Kidney (tissue), 14 donors: Measurements from ENCODE around the gene PDILT. TPM values are rescaled to one million over a fixed set of nuclear protein-coding genes. Genes with fewer than 3 reads are reported as not detected.

ENCODE experiments used
- DNase-seq, 5 donors: peaks; one replicate each; pipeline ENCODE4 v3.0.0-alpha.2; 2013 to 2020
- FAIRE-seq: peaks from 2 replicates; lab custom pipeline; 2012; peaks lifted over from hg19 to GRCh38; lab: Jason Lieb, UNC
- H3K27ac ChIP-seq, 2 donors: one replicate each; pipeline ENCODE4 v1.7.0; 2013; ENCODE audit warnings: low read depth in 2 of 2, low read length in 2 of 2, inconsistent platforms in 1 of 2
- H3K27me3 ChIP-seq: one replicate; pipeline ENCODE4 v1.7.1; 2013; ENCODE audit warnings: low read length, inconsistent platforms; ENCODE audit not compliant: control insufficient read depth, insufficient read depth
- H3K36me3 ChIP-seq, 3 donors: one replicate each; pipeline versions ENCODE4 v1.7.0 to v1.7.1; 2013; ENCODE audit warnings: low read length in 3 of 3, control low read depth in 1 of 3, inconsistent platforms in 1 of 3; ENCODE audit not compliant: insufficient read depth in 3 of 3, control insufficient read depth in 2 of 3
- H3K4me1 ChIP-seq, 3 donors: one replicate each; pipeline versions ENCODE4 v1.7.0 to v1.7.1; 2013; ENCODE audit warnings: low read length in 3 of 3, inconsistent platforms in 1 of 3, low read depth in 1 of 3; ENCODE audit not compliant: control insufficient read depth in 2 of 3, insufficient read depth in 2 of 3
- H3K4me3 ChIP-seq, 3 donors: one replicate each; pipeline versions ENCODE4 v1.7.0 to v1.8.1; 2013; ENCODE audit warnings: low read length in 3 of 3, control low read depth in 1 of 3, inconsistent platforms in 1 of 3
- H3K9ac ChIP-seq, 3 donors: one replicate each; pipeline versions ENCODE4 v1.7.0 to v1.7.1; 2013; ENCODE audit warnings: low read length in 3 of 3, control low read depth in 1 of 3, inconsistent platforms in 1 of 3
- H3K9me3 ChIP-seq, 3 donors: one replicate each; pipeline versions ENCODE4 v1.7.0 to v1.7.1; 2013; ENCODE audit warnings: low read length in 3 of 3, control low read depth in 1 of 3, inconsistent platforms in 1 of 3; ENCODE audit not compliant: control insufficient read depth in 2 of 3, insufficient read depth in 1 of 3
- CTCF ChIP-seq: IDR thresholded peaks from 3 replicates; pipeline ENCODE4 v1.5.1; 2012; ENCODE audit warnings: mild to moderate bottlenecking, moderate library complexity, borderline replicate concordance; ENCODE audit not compliant: insufficient read depth; ENCODE audit errors: extremely low read depth
- intact Hi-C: fragments of 100-400 bp; cut with DNase I; formaldehyde crosslinking; loops from one replicate; pipeline ENCODE4 v1.11.1; 2022
- polyA plus RNA-seq: library from polyadenylated mRNA; stranded (reverse); fragments of 350-450 nt; fragmentation: Illumina TruSeq; extraction: RNeasy Lipid Tissue Mini Kit (QIAGEN cat#74804); gene quantifications from one replicate; pipeline ENCODE4 v1.2.3, GENCODE V29; 2014; ENCODE audit warnings: low read depth, low replicate concordance; ENCODE audit not compliant: insufficient read depth
- total RNA-seq: library from RNA; stranded (reverse); fragmentation: NEBNext Ultra II Directional; extraction: Animal tissue kit (Norgen Biotek cat#: 25700); gene quantifications from one replicate; pipeline ENCODE4 v1.2.1, GENCODE V29; 2021
- donor health status: control.
- donor health status: control.
- donor health status: control.
- donor health status: control.
- donor health status: control.
- donor health status: DM: yes; HTN: yes; CAD: no.
- donor health status: Normal renal cell carcinoma (clear cell type).

Gene PDILT
- total and polyA plus RNA-seq, 2 donors from 2014 or later, result not detected

DNA sequence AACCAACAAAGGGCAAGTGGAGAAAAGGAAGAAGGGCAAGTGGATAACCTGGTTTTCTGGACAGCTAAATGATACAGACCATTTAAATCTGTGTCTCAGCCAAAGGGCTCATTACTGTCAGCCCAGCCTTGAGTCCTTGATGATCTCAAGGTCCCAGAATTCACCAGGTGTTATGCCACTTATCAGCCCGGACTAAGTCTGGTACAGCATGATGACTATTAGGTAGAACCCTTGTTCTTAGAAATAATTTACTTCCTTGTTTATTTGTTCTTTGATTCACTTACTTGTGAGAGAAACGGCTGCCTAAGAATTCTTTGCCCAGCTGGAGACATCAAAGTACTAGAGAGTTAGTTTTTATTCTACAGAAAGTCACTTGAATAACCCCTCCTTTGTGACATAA lies 3.5 kb downstream of the PDILT start:
- no peak overlapping the region for H3K27ac ChIP-seq

DNA sequence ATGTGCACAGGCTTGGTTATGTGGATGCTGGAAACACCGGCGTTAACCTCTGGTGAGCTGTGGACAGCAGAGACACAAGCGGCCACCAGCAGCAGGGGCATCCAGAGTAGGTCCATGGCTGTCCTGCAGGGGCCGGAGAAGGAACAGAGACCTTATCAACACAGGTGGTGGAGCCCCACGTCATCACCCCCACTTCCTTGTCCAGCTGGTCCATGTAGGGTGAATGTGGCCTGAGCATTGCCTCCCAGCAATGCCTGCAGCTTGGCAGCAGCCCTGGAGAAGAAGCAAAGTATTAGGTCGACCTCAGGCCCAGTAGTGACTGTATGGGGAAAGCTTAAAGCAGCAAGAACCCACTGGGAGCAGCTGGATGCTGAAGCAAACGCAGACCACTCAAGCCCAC lies 5.4 kb downstream of the PDILT start:
- H3K9me3 ChIP-seq, result no peaks in the 10 kb centered on the region
- H3K36me3 ChIP-seq, result no peaks in the 10 kb centered on the region
- peaks cover 0 to 6% (median 2%) of the 10 kb centered on the region in 3 donors for H3K4me1 ChIP-seq
- no peak overlapping the region for H3K9ac ChIP-seq
- intact Hi-C loops, result no loop called here
- H3K4me3 ChIP-seq, result no peak overlapping the region
- H3K27ac ChIP-seq, result no peak overlapping the region
- TF ChIP-seq CTCF, result no peak
- no peaks in the 10 kb centered on the region for H3K27me3 ChIP-seq
- FAIRE-seq (no peak), DNase-seq (no peak)

More for the DNA sequence above, 3.5 kb downstream of the PDILT start:
- DNase-seq (no peak), FAIRE-seq (no peak)
- H3K4me3 ChIP-seq, result no peak overlapping the region
- H3K4me1 ChIP-seq, result peaks cover 0 to 2% (median 0%) of the 10 kb centered on the region in 3 donors
- intact Hi-C loops, result no loop called here
- H3K9ac ChIP-seq, result no peak overlapping the region
- TF ChIP-seq CTCF, result no peak
- H3K9me3 ChIP-seq, result no peaks in the 10 kb centered on the region
- H3K36me3 ChIP-seq, result no peaks in the 10 kb centered on the region
- no peaks in the 10 kb centered on the region for H3K27me3 ChIP-seq

- H3K36me3 ChIP-seq, result no peaks in the 10 kb centered on the region
- no peak for TF ChIP-seq CTCF
- no peaks in the 10 kb centered on the region for H3K9me3 ChIP-seq
- DNase-seq, result no peak
- H3K27ac ChIP-seq, result no peak overlapping the region
- peaks cover 0 to 12% (median 4%) of the 10 kb centered on the region in 3 donors for H3K4me1 ChIP-seq
- FAIRE-seq, result no peak
- no peaks in the 10 kb centered on the region for H3K27me3 ChIP-seq
- intact Hi-C loops, result no loop called here
- H3K9ac ChIP-seq, result no peak overlapping the region
- H3K4me3 ChIP-seq, result no peak overlapping the region
These were observed 5.9 kb downstream of the PDILT start for GRCh38 chr16:20398603-20399002.
